VCaP (cell line): ENCODE data around the gene USP54.

Experiments used
- H3K27ac ChIP-seq: fragments of 450-650 bp; 2 replicates; pipeline ENCODE4 v1.5.1; 2017
- CTCF ChIP-seq: fragments of 450-650 bp; conservative IDR thresholded peaks from 2 replicates; pipeline ENCODE4 v1.5.1; 2017; ENCODE audit warnings: mild to moderate bottlenecking, moderate library complexity

The USP54 gene

DNA sequence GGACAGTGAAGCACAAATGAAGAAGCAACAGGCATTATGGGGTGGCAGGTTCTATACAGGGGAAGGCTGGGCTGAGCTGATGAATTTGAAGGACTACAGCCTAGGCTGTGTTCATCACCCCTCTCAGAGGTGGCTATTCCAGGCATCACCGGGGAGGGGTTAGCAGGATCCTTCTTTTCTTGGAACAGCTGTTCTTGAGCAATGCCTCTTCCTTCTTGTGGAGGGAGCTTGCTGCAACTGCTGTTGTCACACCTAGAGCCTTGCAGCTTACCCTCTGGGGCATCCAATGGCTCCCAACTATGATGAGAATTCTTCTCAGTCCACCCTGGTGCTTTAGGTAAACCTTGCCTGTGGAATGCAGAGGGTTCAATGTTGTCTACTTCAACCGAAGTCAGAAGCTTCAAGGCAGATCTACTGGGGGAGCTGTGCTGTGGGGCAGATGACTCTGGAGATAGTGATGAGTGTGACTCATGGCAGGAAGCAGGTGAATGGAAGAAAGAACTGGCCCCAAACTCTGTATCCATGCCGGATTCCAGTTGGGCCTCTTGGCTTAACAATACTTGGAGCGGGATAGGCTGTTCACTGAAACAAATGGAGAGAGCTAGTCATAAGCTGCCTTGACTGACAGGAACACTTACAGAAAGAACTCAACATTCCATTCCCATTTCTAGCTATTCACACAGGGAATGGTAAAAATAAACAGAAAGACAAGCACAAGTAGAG is 73.8 kb downstream of the USP54 start:
- no peak for TF ChIP-seq CTCF
- no peak overlapping the region for H3K27ac ChIP-seq

DNA sequence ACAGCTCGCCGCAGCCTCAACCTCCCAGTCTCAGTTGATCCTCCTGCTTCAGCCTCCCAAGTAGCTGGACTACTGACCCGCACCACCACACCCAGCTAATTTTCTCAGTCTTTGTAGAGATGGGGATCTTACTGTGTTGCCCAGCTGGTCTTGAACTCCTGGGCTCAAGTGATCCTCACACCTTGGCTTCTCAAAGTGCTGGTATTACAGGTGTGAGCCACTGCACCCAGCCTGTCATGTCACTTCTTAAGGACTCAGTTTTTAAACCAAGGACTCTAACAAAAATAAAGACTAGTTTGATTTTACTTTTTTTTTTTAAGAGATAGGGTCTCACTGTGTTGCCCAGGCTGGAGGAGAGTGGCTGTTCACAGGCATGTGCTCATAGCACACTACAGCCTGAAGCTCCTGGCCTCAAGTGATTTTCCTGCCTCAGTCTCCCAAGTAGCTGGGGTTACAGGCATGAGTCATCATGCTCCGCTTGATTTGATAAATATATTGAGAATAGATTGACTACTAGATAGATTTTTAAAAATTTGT is 78.9 kb downstream of the USP54 start:
- TF ChIP-seq CTCF = no peak
- H3K27ac ChIP-seq = no peak overlapping the region

- no peak overlapping the region for H3K27ac ChIP-seq
- TF ChIP-seq CTCF = no peak
Observed at GRCh38 chr10:73509695-73510094, 81.4 kb downstream of the USP54 start.

- TF ChIP-seq CTCF = no peak
- H3K27ac ChIP-seq = no peak overlapping the region
Observed at GRCh38 chr10:73506491-73506890, 84.7 kb downstream of the USP54 start.

- no peak for TF ChIP-seq CTCF
- H3K27ac ChIP-seq = no peak overlapping the region
Observed at GRCh38 chr10:73506074-73506473, 85.1 kb downstream of the USP54 start.

DNA sequence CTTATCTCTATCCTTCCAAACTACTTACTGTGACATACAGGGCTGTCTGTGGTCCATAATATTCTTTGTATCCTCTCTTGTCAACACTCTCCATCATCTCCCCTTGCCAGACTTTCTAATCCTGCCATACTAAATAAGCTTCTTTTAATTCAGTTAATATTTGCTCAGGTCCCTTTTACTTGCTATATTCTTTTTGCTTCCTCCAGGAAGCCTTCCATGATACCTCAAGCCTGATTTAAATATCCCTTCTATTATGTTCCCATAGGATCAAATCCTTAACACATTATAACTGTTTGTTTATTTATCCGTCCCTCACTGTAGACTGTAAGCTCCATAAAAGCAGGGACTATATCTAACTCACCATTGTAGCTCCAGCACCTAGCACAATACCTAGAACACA is 88.1 kb downstream of the USP54 start:
- no peak for TF ChIP-seq CTCF
- no peak overlapping the region for H3K27ac ChIP-seq

GRCh38 chr10:73501651-73502050 is 89.5 kb downstream of the USP54 start:
- H3K27ac ChIP-seq = no peak overlapping the region
- no peak for TF ChIP-seq CTCF
